ENCODE data around the gene SAE1.

SAE1 gene

DNA sequence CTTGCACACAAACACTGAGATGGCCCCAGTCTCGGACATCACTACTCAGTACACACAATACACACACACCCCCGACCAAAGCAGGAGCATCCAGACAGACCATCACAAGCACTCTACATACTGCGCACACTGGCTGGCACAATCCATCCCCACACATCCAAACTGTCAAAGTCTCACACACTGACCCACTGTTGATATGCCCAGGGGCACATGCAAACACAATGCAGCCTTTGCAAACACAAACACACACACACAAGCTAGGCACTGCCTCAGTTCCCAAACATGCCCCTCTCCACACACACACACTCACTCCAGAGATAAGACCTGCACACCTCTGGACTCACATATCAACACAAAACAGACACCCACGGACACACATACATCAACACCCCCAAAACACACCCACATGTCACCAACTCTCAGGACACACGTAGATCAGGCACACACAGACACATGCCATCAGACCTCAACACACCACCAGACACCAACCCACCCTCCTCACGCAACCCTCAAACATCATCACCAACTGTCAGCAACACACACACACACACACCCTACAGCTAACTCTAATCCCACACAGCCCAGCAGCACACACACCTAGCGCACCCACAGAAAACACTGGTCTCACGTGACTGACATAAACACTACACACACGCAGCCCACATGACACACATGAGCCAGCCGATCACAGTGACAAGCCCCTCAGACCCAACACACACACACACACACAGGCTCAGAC, 98.5 kb downstream of the SAE1 start:
- Mint-ChIP-seq H3K9me3 (no peaks in the 10 kb centered on the region), H3K27ac (no peak overlapping the region), H3K27me3 (peaks cover 13% of the 10 kb centered on the region), H3K4me3 (no peak overlapping the region), H3K4me1 (ENCODE audit: low read depth) (peaks cover 31% of the 10 kb centered on the region), H3K36me3 (ENCODE audit: low read depth) (peaks cover 5% of the 10 kb centered on the region)
- intact Hi-C loops (cut with micrococcal nuclease), result loop anchor here (1.0 kb wide), 1 partner anchor 15 kb away; no protein-coding TSS in a partner anchor

GRCh38 chr19:47229676-47230053, 99.0 kb downstream of the SAE1 start:
- peaks cover 18% of the 10 kb centered on the region for H3K27me3 Mint-ChIP-seq
- no peak overlapping the region for H3K27ac Mint-ChIP-seq
- intact Hi-C loops (cut with micrococcal nuclease), result no loop called here
- H3K9me3 Mint-ChIP-seq, result no peaks in the 10 kb centered on the region
- H3K4me1 Mint-ChIP-seq (ENCODE audit: low read depth), result peaks cover 31% of the 10 kb centered on the region
- no peak overlapping the region for H3K4me3 Mint-ChIP-seq
- peaks cover 5% of the 10 kb centered on the region for H3K36me3 Mint-ChIP-seq (ENCODE audit: low read depth)

DNA sequence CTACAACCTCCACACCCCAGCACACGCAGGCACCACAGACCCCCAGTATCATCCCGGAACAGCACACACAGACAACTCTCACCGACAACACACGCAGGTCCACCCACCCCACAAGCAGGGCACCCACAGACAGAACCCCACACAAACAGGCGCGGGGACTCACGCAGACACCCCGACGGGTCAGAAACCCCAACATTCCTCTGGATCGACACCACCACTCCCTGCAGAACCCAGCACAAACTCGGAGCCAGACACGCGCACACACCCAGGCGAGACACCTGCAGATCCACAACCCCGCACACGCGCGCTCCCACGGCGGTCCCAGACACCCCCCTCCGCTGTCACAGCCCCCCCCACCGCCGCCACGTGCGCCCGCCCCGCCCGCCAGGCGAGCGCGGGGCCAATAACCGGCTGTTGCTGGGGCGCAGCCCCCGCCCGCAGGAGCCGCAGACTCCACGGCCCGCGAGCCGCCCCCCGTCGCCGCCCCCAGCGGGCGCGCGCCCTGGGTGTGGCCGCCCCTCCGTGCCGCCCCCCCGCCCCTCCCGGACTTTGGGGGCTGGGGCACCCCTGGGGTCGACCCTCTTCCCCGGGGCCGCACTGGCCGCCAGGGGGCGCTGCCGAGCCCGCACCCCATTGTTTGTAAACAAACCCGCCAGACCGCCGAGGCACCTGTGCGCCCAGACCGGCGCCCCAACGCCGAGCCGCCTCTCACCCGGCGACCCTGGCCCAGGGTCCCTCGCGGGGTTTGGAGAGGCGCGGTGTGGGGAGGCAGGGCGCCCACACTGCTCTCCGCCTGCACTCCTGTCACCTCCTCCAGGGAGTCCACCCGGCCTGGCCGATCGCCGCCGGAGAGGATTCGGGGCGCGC, 99.7 kb downstream of the SAE1 start:
- H3K4me1 Mint-ChIP-seq (ENCODE audit: low read depth), result peaks cover 30% of the 10 kb centered on the region
- H3K9me3 Mint-ChIP-seq, result no peaks in the 10 kb centered on the region
- H3K27me3 Mint-ChIP-seq, result peaks cover 21% of the 10 kb centered on the region
- H3K27ac Mint-ChIP-seq, result no peak overlapping the region
- peaks cover 5% of the 10 kb centered on the region for H3K36me3 Mint-ChIP-seq (ENCODE audit: low read depth)
- intact Hi-C loops (cut with micrococcal nuclease), result no loop called here
- peak overlapping the region; percentile 66 for H3K4me3 Mint-ChIP-seq

DNA sequence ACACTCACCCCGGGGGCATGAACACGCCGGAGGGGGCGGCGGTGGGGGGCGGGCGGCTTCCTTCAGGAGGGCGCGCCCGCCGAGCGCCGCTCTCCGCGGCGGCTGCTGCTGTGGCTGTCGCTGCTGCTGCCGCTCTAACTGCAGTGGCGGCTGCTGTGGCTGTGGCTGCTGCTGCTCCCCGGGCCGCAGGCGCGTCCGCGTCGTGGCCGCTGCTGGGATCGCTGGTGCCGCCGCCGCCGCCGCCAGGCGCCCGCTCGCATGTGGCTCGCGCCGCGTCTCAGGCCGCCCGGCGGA, 100.2 kb downstream of the SAE1 start, which contains the start of gene BBC3:
BBC3 (minus strand) TSS at position 279 of the 294 bp plus-strand sequence. CDS start 2,768 bp downstream, outside the sequence.
- intact Hi-C loops (cut with micrococcal nuclease), result no loop called here
- peak within 1 kb of the TSS; percentile 75 for H3K27ac Mint-ChIP-seq
- H3K4me3 Mint-ChIP-seq, result peak within 1 kb of the TSS; percentile 67
- H3K4me1 Mint-ChIP-seq (ENCODE audit: low read depth), result peaks cover 25% of the 10 kb centered on the region
- peaks cover 24% of the 10 kb centered on the region for H3K27me3 Mint-ChIP-seq
- H3K9me3 Mint-ChIP-seq, result no peaks in the 10 kb centered on the region
- peaks cover 5% of the 10 kb centered on the region for H3K36me3 Mint-ChIP-seq (ENCODE audit: low read depth)

DNA sequence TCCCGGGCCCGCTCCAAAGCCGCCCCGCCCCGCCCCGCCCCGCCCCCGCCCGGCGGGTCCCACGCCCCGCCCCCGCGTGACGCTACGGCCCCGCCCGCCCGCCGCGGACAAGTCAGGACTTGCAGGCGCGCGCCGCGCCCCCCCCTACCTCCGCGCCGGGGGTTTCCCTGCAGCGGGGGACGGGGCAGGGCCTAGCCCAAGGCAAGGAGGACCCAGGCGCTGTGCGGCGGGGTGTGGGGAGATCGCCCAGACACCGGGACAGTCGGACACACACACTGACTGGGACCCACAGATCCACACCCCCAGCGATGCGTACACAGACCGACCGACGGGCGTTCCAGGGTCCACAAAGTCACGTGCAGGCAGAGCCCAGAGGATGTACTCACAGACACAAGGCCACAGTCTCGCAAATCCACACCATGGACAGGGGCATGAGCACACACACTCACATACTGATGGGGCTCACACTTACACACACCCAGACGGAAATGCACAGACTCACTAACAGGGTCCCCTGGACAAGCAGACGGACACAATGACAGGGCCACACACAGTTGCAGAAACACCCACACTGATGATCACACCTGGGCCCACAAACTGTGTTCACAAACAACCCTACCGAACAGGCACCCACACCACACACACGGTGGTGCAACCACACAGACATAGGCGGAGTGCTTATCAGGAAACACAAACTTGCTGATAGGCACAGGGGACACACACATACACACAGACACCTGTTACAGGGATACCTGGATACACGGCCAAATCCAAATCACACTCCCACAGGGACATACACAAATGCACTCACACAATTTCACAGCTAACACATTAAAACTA, 100.8 kb downstream of the SAE1 start:
- Mint-ChIP-seq H3K36me3 (ENCODE audit: low read depth) (peaks cover 5% of the 10 kb centered on the region), H3K4me3 (peak overlapping the region; percentile 67), H3K9me3 (no peaks in the 10 kb centered on the region), H3K27ac (peak overlapping the region; percentile 75), H3K27me3 (peaks cover 30% of the 10 kb centered on the region), H3K4me1 (ENCODE audit: low read depth) (peaks cover 25% of the 10 kb centered on the region)
- intact Hi-C loops (cut with micrococcal nuclease), result no loop called here

- no peak overlapping the region for H3K4me3 Mint-ChIP-seq
- H3K9me3 Mint-ChIP-seq, result no peaks in the 10 kb centered on the region
- H3K36me3 Mint-ChIP-seq (ENCODE audit: low read depth), result no peaks in the 10 kb centered on the region
- intact Hi-C loops (cut with micrococcal nuclease), result no loop called here
- peak overlapping the region; percentile 75 for H3K27ac Mint-ChIP-seq
- H3K4me1 Mint-ChIP-seq (ENCODE audit: low read depth), result peaks cover 19% of the 10 kb centered on the region
- H3K27me3 Mint-ChIP-seq, result peaks cover 41% of the 10 kb centered on the region
These were observed 102.0 kb downstream of the SAE1 start for GRCh38 chr19:47232422-47233211.

DNA sequence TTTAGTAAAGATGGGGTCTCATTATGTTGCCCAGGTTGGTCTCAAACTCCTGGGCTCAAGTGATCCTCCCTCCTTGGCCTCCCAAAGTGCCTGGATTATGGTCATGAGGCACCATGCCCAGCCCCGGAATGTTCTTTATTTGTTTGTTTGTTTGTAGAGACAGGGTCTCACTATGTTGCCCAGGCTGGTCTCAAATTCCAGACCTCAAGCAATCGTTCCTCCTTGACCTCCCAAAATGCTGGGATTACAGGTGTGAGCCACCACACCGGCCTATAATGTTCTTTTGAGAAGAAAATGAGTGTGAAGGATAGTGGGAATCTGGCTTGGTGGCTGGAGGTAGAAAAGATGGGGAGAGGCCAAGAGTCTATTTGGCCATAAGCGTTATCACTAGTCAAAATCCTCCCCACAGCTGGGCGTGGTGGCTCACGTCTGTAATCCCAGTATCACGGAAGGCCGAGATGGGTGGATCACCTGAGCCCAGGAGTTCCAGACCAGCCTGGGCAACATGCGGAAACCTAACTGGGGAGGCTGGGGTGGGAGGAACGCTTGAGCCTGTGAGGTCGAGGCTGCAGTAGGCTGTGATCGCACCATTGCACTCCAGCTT, 105.5 kb downstream of the SAE1 start:
- Mint-ChIP-seq H3K4me1 (ENCODE audit: low read depth) (peaks cover 25% of the 10 kb centered on the region), H3K4me3 (no peak overlapping the region)
- intact Hi-C loops (cut with micrococcal nuclease), result no loop called here

DNA sequence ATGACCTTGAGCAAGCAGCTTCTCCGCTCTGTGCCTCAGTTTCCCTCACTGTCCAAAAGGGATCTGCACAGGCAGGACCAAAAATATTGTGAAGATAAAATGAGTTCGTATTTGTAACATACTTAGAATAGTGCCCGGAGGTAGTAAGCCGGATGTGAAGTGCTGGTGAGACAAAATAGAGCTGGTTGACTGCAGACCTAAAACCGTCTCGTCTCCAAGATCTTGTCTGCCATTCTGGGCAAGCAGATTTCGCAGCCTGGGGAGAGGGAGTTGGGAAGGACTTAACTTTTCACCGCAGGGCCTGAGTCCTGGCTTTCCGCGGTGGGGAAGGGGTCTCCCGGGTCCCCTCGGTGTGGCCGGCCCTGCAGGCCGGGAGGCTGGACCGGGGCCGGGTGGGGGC, 108.5 kb downstream of the SAE1 start:
- Mint-ChIP-seq H3K9me3 (no peaks in the 10 kb centered on the region), H3K27me3 (peaks cover 52% of the 10 kb centered on the region), H3K27ac (no peak overlapping the region), H3K4me3 (no peak overlapping the region), H3K4me1 (ENCODE audit: low read depth) (peaks cover 6% of the 10 kb centered on the region), H3K36me3 (ENCODE audit: low read depth) (no peaks in the 10 kb centered on the region)
- intact Hi-C loops (cut with micrococcal nuclease), result no loop called here

More for the DNA sequence above, 105.5 kb downstream of the SAE1 start:
- Mint-ChIP-seq H3K27me3 (peaks cover 57% of the 10 kb centered on the region), H3K36me3 (ENCODE audit: low read depth) (no peaks in the 10 kb centered on the region), H3K27ac (no peak overlapping the region), H3K9me3 (no peaks in the 10 kb centered on the region)

DNA sequence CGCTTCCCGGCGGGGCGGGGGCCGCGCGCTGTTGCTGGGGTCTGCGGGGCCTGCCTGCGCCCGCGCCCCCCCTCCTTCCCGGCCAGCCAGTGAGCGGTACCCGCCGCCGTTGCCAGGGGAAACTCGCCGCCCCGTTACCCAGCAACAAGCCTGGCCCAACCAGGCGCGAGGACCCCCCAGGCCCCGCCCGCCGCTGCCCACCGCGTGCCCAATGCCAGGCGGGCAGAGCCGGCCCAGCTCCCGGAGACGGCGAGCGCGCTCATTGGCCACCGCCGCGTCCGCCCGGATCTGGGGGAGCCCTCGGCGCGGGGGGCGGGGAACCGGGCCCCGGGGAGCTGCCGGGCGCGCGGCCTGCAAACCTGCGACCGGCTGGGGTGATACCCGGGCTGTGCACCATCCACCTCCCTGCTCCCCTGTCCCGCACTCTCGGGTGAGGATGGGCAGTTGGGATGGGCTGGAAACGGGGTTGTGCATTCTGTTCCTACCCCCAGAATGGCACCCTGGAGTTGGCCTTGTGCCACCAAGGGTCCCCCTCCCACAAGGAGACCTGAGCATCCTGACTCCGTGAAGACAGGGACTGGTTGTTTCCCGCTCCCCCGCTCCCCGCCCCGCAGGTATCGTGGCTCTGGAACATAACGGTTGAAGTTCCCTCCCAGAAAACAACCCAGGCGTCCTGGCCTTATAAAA, 109.1 kb downstream of the SAE1 start:
- H3K4me1 Mint-ChIP-seq (ENCODE audit: low read depth), result peaks cover 9% of the 10 kb centered on the region
- no peaks in the 10 kb centered on the region for H3K9me3 Mint-ChIP-seq
- H3K36me3 Mint-ChIP-seq (ENCODE audit: low read depth), result no peaks in the 10 kb centered on the region
- H3K27ac Mint-ChIP-seq, result no peak overlapping the region
- no peak overlapping the region for H3K4me3 Mint-ChIP-seq
- intact Hi-C loops (cut with micrococcal nuclease), result no loop called here
- H3K27me3 Mint-ChIP-seq, result peaks cover 47% of the 10 kb centered on the region

DNA sequence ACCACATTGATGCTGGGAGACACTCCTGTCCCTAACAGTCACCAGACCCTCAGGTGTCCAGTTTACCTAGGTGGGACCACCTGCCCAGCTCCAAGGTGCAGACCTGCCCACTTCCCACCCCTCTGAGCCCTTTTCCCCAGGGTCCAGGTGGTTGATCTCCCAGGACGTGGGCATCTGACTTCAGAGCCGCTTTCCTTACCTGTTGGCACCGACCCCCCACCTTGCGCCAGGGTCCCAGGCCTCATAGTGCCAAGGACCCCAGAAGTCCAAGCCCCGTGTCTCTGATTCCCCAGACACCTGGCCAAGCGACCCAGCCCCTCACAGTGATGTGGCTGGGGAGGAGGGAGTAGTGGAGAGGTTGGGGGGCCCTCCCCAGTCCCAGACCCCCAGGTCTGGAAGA, 109.9 kb downstream of the SAE1 start:
- no peaks in the 10 kb centered on the region for H3K9me3 Mint-ChIP-seq
- no peaks in the 10 kb centered on the region for H3K36me3 Mint-ChIP-seq (ENCODE audit: low read depth)
- H3K4me3 Mint-ChIP-seq, result no peak overlapping the region
- intact Hi-C loops (cut with micrococcal nuclease), result no loop called here
- peaks cover 12% of the 10 kb centered on the region for H3K4me1 Mint-ChIP-seq (ENCODE audit: low read depth)
- no peak overlapping the region for H3K27ac Mint-ChIP-seq
- peaks cover 49% of the 10 kb centered on the region for H3K27me3 Mint-ChIP-seq

DNA sequence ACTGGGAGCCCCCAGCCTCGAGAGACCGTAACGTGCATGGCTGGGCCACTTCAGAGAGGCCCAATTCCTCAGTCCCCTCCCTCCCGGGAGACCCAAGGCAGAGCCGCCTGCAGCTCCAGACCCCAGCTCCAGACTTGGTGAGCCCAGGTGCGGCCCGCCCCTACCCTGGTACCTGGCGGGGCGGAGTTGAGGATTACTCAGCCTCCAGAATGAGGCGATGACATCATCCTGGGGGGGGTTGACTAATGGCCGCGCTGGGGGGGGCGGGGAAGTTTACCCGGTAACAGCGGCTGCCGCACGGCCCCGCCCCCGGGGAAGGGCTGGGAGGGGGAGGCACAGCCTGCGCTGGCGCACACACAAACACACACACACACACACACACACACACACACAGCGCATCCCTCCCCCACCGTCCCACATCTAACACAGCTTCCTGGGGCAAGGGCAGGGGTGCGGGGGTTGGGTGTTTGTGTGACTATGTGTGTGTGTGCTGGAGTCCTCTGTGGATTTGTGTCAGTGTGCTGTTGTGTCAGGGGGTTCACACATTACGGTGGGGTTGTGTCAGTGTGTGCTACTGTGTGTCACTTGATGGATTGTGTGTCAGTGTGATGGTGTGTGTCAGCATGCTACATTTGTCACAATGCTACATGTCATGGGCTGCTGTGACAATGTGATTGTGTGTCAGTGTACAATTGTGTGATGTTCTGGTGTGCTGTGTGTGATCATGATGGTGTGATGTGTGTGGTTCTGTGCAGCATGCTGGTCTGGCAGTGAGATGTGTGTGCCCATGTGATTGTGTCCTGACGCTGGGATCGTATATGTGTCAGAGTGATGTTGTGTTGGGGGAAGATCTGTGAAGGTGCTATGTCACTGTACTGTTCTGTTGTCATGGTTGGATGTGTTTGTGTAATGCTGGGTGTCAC, 110.6 kb downstream of the SAE1 start:
- H3K36me3 Mint-ChIP-seq (ENCODE audit: low read depth), result no peaks in the 10 kb centered on the region
- H3K9me3 Mint-ChIP-seq, result no peaks in the 10 kb centered on the region
- H3K27ac Mint-ChIP-seq, result no peak overlapping the region
- H3K27me3 Mint-ChIP-seq, result peaks cover 47% of the 10 kb centered on the region
- peaks cover 12% of the 10 kb centered on the region for H3K4me1 Mint-ChIP-seq (ENCODE audit: low read depth)
- H3K4me3 Mint-ChIP-seq, result no peak overlapping the region
- intact Hi-C loops (cut with micrococcal nuclease), result no loop called here
